ENCODE data around the gene MYO19. TPM values are rescaled to one million over a fixed set of nuclear protein-coding genes. Genes with fewer than 3 reads are reported as not detected.

MYO19 gene
- total and polyA plus RNA-seq, 9 of the 15 experiments (the other 6 are each of a cell fraction or from before 2014, with no cell fraction given), result 21.6 to 176 (median 129) TPM

- Histone ChIP-seq H3K4me1 (replicated peaks in 1 of 2; ENCODE audit: control insufficient read depth in 2 of 2, insufficient read depth in 2 of 2, low read length in 2 of 2) (peaks cover 0 to 12% of the 10 kb centered on the region in 2 experiments; a peak in 2 of 5 replicates), H3K4me2 (ENCODE audit: insufficient read depth, low read length) (no peak overlapping the region), H3K27ac (ENCODE audit: extremely low read depth, low read depth, low read length) (no peak overlapping the region), H3K9me1 (ENCODE audit: control insufficient read depth, insufficient read depth, low read length) (peaks cover 4% of the 10 kb centered on the region), H2AFZ (ENCODE audit: low read depth, low read length) (no peak overlapping the region), H4K20me1 (replicated peaks; ENCODE audit: control insufficient read depth, insufficient read depth, low read length) (peaks cover 10% of the 10 kb centered on the region; the same call in 1 of the 2 replicates), H3K4me3 (no peak overlapping the region), H3K27me3 (ENCODE audit: control insufficient read depth in 2 of 2, insufficient read depth in 2 of 2, low read length in 2 of 2) (peaks cover 5 to 56% of the 10 kb centered on the region in 2 experiments), H3K9ac (ENCODE audit: insufficient read depth in 1 of 2, low read depth in 2 of 2, low read length in 2 of 2) (no peak overlapping the region), H3K79me2 (ENCODE audit: control insufficient read depth, insufficient read depth, low read length) (no peaks in the 10 kb centered on the region), H3K36me3 (ENCODE audit: control insufficient read depth, insufficient read depth, low read length) (no peaks in the 10 kb centered on the region), H3K9me3 (replicated peaks; ENCODE audit: control insufficient read depth, insufficient read depth, low read depth, low read length) (no peaks in the 10 kb centered on the region)
- peak; percentile 100 for ATAC-seq
- DNase-seq (ENCODE audit: extremely low read depth in 1 of 4, low spot score in 3 of 4), result peak; percentile 88 to 95 (median 93)
- 9% methylated on average over 30 of the region's 54 CpGs for WGBS (ENCODE audit: insufficient coverage, low coverage, missing lambda C conversion rate)
- intact Hi-C loops (cut with micrococcal nuclease) (no loop called here), in situ Hi-C loops (cut with MboI) (loop anchor here (25.0 kb wide), 1 partner anchor 102 kb away; no protein-coding TSS in a partner anchor)
- ChIA-PET CTCF (ENCODE audit: low intra/inter-chr PET ratio) (no interaction called here), POLR2A (interaction anchor here (1.1 kb wide), 1 partner anchor 22 kb away, joined by 4 read pairs; the partner anchor contains the start of gene ZNHIT3)
- no peak for FAIRE-seq
- BruUV-seq (replicated peaks), result no TSS peak
- TF ChIP-seq PCBP1 (IDR thresholded peaks at IDR 0.05; ENCODE audit: low read depth, low read length, poor library complexity, severe bottlenecking) (no peak), THRB (CRISPR knock-in tag; conservative IDR thresholded peaks at IDR 0.05) (no peak), HMG20B (CRISPR knock-in tag; IDR thresholded peaks at IDR 0.05) (no peak), NCOA6 (IDR thresholded peaks at IDR 0.05) (no peak), ZNF75A (CRISPR knock-in tag; IDR thresholded peaks at IDR 0.05) (no peak), HMBOX1 (IDR thresholded peaks at IDR 0.05) (no peak), PHF21A (IDR thresholded peaks at IDR 0.05; ENCODE audit: borderline replicate concordance, low read depth) (no peak), CEBPB (tag; IDR thresholded peaks at IDR 0.05) (no peak), HDAC8 (tag; IDR thresholded peaks at IDR 0.05) (no peak), BRD4 (IDR thresholded peaks at IDR 0.05) (no peak), DNMT1 (IDR thresholded peaks at IDR 0.05) (no peak), HINFP (tag; conservative IDR thresholded peaks at IDR 0.05; ENCODE audit: low read depth) (no peak), ZNF124 (CRISPR knock-in tag; IDR thresholded peaks at IDR 0.05) (no peak), EZH2 (IDR thresholded peaks at IDR 0.05; ENCODE audit: borderline replicate concordance, low read depth, low read length) (no peak)
- TF ChIP-seq, protein P1, sequence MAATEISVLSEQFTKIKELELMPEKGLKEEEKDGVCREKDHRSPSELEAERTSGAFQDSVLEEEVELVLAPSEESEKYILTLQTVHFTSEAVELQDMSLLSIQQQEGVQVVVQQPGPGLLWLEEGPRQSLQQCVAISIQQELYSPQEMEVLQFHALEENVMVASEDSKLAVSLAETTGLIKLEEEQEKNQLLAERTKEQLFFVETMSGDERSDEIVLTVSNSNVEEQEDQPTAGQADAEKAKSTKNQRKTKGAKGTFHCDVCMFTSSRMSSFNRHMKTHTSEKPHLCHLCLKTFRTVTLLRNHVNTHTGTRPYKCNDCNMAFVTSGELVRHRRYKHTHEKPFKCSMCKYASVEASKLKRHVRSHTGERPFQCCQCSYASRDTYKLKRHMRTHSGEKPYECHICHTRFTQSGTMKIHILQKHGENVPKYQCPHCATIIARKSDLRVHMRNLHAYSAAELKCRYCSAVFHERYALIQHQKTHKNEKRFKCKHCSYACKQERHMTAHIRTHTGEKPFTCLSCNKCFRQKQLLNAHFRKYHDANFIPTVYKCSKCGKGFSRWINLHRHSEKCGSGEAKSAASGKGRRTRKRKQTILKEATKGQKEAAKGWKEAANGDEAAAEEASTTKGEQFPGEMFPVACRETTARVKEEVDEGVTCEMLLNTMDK (IDR thresholded peaks at IDR 0.05; ENCODE audit: borderline replicate concordance, insufficient read depth, low read depth, low read length, poor library complexity, severe bottlenecking), result peak; percentile 0
Observed at GRCh38 chr17:36463916-36464764, 70.5 kb downstream of the MYO19 start.

All from K562 (cell line).